Measurements from ENCODE around the gene ARL8B.
"Not testable (repeated sequence)": the region's sequence is repeated elsewhere in the genome, so short reads cannot be mapped to it uniquely, and the experiment has no call there.

DNA sequence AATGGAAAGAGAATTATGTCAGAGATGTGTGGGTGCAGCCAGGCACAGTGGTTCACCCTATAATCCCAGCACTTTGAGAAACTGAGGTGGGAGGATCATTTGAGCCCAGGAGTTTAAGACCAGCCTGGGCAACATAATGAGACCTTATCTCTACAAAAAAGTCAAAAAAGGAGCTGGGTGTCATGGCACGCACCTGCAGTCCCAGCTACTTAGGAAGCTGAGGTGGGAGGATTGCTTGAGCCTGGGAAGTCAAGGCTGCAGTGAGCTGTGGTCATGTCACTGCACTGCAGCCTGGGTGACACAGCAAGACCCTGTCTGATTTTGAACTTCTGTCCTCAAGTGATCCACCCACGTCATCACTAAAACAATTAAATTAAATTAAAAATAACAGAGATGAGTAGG lies 15.2 kb upstream of the ARL8B start:
- not testable (repeated sequence) for TF ChIP-seq PHF8 (conservative IDR thresholded peaks at IDR 0.05; ENCODE audit: low read depth, low read length); POLR2A (IDR thresholded peaks at IDR 0.05; ENCODE audit: control extremely low read depth in 1 of 2, low read depth in 2 of 2, low read length in 2 of 2); NANOG (IDR thresholded peaks at IDR 0.05; ENCODE audit: insufficient read depth, low read depth, low read length, poor library complexity, severe bottlenecking); TAF1 (IDR thresholded peaks at IDR 0.05; ENCODE audit: low read depth, low read length); EZH2 (IDR thresholded peaks at IDR 0.05; ENCODE audit: low read depth, low read length, severe bottlenecking); GABPA (IDR thresholded peaks at IDR 0.05; ENCODE audit: borderline replicate concordance, insufficient read depth, low read length); USF2 (IDR thresholded peaks at IDR 0.05; ENCODE audit: low read length); MAX (IDR thresholded peaks at IDR 0.05)
- TF ChIP-seq, protein P1, sequence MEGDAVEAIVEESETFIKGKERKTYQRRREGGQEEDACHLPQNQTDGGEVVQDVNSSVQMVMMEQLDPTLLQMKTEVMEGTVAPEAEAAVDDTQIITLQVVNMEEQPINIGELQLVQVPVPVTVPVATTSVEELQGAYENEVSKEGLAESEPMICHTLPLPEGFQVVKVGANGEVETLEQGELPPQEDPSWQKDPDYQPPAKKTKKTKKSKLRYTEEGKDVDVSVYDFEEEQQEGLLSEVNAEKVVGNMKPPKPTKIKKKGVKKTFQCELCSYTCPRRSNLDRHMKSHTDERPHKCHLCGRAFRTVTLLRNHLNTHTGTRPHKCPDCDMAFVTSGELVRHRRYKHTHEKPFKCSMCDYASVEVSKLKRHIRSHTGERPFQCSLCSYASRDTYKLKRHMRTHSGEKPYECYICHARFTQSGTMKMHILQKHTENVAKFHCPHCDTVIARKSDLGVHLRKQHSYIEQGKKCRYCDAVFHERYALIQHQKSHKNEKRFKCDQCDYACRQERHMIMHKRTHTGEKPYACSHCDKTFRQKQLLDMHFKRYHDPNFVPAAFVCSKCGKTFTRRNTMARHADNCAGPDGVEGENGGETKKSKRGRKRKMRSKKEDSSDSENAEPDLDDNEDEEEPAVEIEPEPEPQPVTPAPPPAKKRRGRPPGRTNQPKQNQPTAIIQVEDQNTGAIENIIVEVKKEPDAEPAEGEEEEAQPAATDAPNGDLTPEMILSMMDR (IDR thresholded peaks at IDR 0.05; ENCODE audit: control extremely low read depth in 1 of 3, insufficient read depth in 1 of 3, low read depth in 1 of 3, low read length in 3 of 3): not testable (repeated sequence)

All from H1 (cell line).